ENCODE data around the gene GGPS1.
"Not testable (repeated sequence)": the region's sequence is repeated elsewhere in the genome, so short reads cannot be mapped to it uniquely, and the experiment has no call there.

The GGPS1 gene

DNA sequence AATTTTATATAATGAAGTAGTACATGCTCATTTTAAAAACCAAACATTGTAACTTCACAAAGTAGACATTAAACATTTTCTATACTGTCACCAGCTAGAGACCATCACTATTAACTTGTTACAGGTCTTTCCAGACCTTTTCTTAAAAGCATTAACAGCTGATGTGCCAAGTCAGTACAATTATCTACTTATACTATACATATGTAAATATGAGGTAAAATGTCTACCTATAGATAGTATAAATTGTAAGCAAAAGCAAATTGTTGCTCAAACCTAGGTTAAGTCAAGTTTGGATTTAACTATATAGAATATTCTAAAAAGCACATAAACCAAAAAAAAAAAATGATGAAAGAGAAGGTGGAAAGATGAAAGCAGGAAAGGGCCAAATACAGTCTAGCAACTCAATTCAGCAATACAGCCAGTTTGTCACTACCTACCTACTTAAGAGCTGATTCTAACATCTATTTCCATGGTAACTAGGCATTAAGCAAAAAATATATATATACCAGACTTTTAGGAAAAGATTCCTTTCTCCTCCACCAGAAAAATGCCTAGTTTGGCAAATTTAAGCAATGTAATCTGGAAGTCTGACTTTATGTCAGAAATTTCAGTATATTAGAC is 34.9 kb upstream of the GGPS1 start:
- no peak for DNase-seq (ENCODE audit: low spot score in 2 of 2)
- peaks cover 6% of the 10 kb centered on the region for H3K9me3 Mint-ChIP-seq
- H3K27ac Mint-ChIP-seq = no peak overlapping the region
- H3K27me3 Mint-ChIP-seq = no peaks in the 10 kb centered on the region
- H3K4me3 Mint-ChIP-seq = no peak overlapping the region
- ATAC-seq (ENCODE audit: low read depth) = no peak
- peaks cover 33% of the 10 kb centered on the region for H3K4me1 Mint-ChIP-seq
- peaks cover 14% of the 10 kb centered on the region for H3K36me3 Mint-ChIP-seq

- peak overlapping the region; percentile 68 for H3K27ac Mint-ChIP-seq
- H3K27me3 Mint-ChIP-seq = no peaks in the 10 kb centered on the region
- peaks cover 6% of the 10 kb centered on the region for H3K9me3 Mint-ChIP-seq
- H3K4me1 Mint-ChIP-seq = peaks cover 32% of the 10 kb centered on the region
- H3K4me3 Mint-ChIP-seq = no peak overlapping the region
- ATAC-seq (ENCODE audit: low read depth) (no peak), DNase-seq (ENCODE audit: low spot score in 2 of 2) (no peak)
- H3K36me3 Mint-ChIP-seq = peaks cover 14% of the 10 kb centered on the region
These were observed 32.4 kb upstream of the GGPS1 start for GRCh38 chr1:235295902-235296350.

- DNase-seq (ENCODE audit: low spot score in 2 of 2) (no peak), ATAC-seq (ENCODE audit: low read depth) (no peak)
- H3K4me3 Mint-ChIP-seq = no peak overlapping the region
- peaks cover 12% of the 10 kb centered on the region for H3K36me3 Mint-ChIP-seq
- H3K27ac Mint-ChIP-seq = no peak overlapping the region
- peaks cover 6% of the 10 kb centered on the region for H3K9me3 Mint-ChIP-seq
- H3K4me1 Mint-ChIP-seq = peaks cover 35% of the 10 kb centered on the region
- no peaks in the 10 kb centered on the region for H3K27me3 Mint-ChIP-seq
These were observed 31.6 kb upstream of the GGPS1 start for GRCh38 chr1:235296729-235297128.

DNA sequence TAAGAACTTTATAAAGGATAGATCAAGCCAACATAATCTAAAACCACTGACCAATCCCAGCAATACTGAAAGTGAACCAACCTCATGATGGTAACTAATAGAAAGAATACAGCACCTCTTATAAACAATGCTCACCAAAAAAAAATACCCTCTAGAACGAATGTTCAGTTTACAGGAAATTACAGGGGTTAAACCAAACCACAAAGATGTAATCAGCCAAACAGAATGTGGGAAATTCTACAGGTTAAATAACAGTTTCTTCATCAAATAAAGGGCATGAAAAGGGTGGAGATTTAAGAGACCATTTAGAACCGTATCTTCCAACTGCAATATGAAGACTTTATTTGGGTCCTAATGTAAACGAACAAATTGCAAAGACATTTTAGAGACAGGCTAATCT is 30.8 kb upstream of the GGPS1 start:
- DNase-seq (ENCODE audit: low spot score in 2 of 2) = no peak
- peak overlapping the region; percentile 91 for H3K27ac Mint-ChIP-seq
- peaks cover 13% of the 10 kb centered on the region for H3K36me3 Mint-ChIP-seq
- no peaks in the 10 kb centered on the region for H3K27me3 Mint-ChIP-seq
- peak; percentile 75 for ATAC-seq (ENCODE audit: low read depth)
- peaks cover 40% of the 10 kb centered on the region for H3K4me1 Mint-ChIP-seq
- H3K4me3 Mint-ChIP-seq = peak overlapping the region; percentile 42
- H3K9me3 Mint-ChIP-seq = peaks cover 6% of the 10 kb centered on the region

GRCh38 chr1:235298758-235299157 is 29.6 kb upstream of the GGPS1 start:
- peaks cover 38% of the 10 kb centered on the region for H3K4me1 Mint-ChIP-seq
- H3K4me3 Mint-ChIP-seq = no peak overlapping the region
- H3K36me3 Mint-ChIP-seq = peaks cover 14% of the 10 kb centered on the region
- peaks cover 6% of the 10 kb centered on the region for H3K9me3 Mint-ChIP-seq
- no peak for DNase-seq (ENCODE audit: low spot score in 2 of 2)
- H3K27me3 Mint-ChIP-seq = no peaks in the 10 kb centered on the region
- no peak for ATAC-seq (ENCODE audit: low read depth)
- no peak overlapping the region for H3K27ac Mint-ChIP-seq

GRCh38 chr1:235299169-235299858 is 29.1 kb upstream of the GGPS1 start:
- peaks cover 39% of the 10 kb centered on the region for H3K4me1 Mint-ChIP-seq
- peaks cover 6% of the 10 kb centered on the region for H3K9me3 Mint-ChIP-seq
- H3K4me3 Mint-ChIP-seq = no peak overlapping the region
- H3K27me3 Mint-ChIP-seq = no peaks in the 10 kb centered on the region
- ATAC-seq (ENCODE audit: low read depth) (no peak), DNase-seq (ENCODE audit: low spot score in 2 of 2) (no peak)
- peak overlapping the region; percentile 31 for H3K27ac Mint-ChIP-seq
- H3K36me3 Mint-ChIP-seq = peaks cover 14% of the 10 kb centered on the region

- ATAC-seq (ENCODE audit: low read depth) (no peak), DNase-seq (ENCODE audit: low spot score in 2 of 2) (no peak)
- H3K27me3 Mint-ChIP-seq = no peaks in the 10 kb centered on the region
- peaks cover 4% of the 10 kb centered on the region for H3K9me3 Mint-ChIP-seq
- H3K36me3 Mint-ChIP-seq = peaks cover 10% of the 10 kb centered on the region
- H3K4me3 Mint-ChIP-seq = no peak overlapping the region
- H3K27ac Mint-ChIP-seq = peak overlapping the region; percentile 45
- peaks cover 47% of the 10 kb centered on the region for H3K4me1 Mint-ChIP-seq
These were observed 26.2 kb upstream of the GGPS1 start for GRCh38 chr1:235302143-235302542.

- no peak for DNase-seq (ENCODE audit: low spot score in 2 of 2)
- peaks cover 35% of the 10 kb centered on the region for H3K4me1 Mint-ChIP-seq
- peak overlapping the region; percentile 32 for H3K4me3 Mint-ChIP-seq
- peaks cover 4% of the 10 kb centered on the region for H3K36me3 Mint-ChIP-seq
- ATAC-seq (ENCODE audit: low read depth) = peak; percentile 76
- no peaks in the 10 kb centered on the region for H3K9me3 Mint-ChIP-seq
- H3K27ac Mint-ChIP-seq = peak overlapping the region; percentile 79
- no peaks in the 10 kb centered on the region for H3K27me3 Mint-ChIP-seq
These were observed 23.6 kb upstream of the GGPS1 start for GRCh38 chr1:235304549-235305451.

DNA sequence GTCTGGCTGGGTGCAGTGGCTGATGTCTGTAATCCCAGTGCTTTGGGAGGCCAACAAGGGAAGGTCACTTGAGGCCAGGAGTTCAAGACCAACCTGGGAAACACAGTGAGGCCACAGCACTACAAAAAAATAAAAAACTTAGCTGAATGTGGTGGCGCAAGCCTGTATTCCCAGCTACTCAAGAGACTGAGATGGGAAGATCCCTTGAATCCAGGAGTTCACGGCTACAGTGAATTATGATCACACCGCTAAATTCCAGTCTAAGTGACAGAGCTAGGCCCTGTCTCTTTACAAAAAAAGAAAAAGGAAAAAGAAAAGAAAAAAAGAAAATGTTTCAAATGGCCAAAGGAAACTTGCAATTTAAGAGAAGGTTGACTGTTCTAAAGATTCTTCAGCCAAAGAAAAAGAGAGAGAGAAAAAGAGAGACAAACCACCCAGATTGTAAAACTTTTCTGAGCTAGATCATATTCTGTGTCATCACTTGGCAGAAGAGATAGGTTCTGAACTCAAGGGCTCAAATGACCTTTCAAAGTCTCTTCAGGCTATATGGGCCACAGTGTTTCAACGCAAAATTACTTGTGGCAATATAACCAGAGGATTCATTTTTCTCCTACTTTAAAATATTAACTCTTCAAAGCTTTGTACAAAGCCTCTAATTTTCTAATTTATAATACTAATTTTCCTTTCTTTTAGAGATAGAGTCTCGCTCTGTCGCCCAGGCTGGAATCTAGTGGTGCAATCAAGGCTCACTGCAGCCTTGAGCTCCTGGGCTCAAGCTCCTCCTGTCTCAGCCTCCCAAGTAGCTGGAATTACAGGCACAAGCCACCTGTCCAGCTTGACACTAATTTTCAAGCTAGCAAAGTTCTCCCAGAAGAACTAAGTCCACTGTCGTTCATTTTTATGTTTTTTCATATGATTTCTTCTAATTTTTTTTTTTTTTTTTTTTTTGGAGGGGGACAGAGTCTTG is 20.9 kb upstream of the GGPS1 start:
- DNase-seq (ENCODE audit: low spot score in 2 of 2) (no peak), ATAC-seq (ENCODE audit: low read depth) (no peak)
- Mint-ChIP-seq H3K27ac (peak overlapping the region; percentile 13), H3K9me3 (no peaks in the 10 kb centered on the region), H3K4me1 (peaks cover 27% of the 10 kb centered on the region), H3K36me3 (peaks cover 6% of the 10 kb centered on the region), H3K4me3 (no peak overlapping the region), H3K27me3 (no peaks in the 10 kb centered on the region)

GRCh38 chr1:235309206-235309605 is 19.2 kb upstream of the GGPS1 start:
- H3K27me3 Mint-ChIP-seq; H3K36me3 Mint-ChIP-seq; ATAC-seq (ENCODE audit: low read depth); H3K27ac Mint-ChIP-seq; DNase-seq (ENCODE audit: low spot score in 2 of 2); H3K9me3 Mint-ChIP-seq; H3K4me3 Mint-ChIP-seq: not testable (repeated sequence)
- H3K4me1 Mint-ChIP-seq = peaks cover 30% of the 10 kb centered on the region

DNA sequence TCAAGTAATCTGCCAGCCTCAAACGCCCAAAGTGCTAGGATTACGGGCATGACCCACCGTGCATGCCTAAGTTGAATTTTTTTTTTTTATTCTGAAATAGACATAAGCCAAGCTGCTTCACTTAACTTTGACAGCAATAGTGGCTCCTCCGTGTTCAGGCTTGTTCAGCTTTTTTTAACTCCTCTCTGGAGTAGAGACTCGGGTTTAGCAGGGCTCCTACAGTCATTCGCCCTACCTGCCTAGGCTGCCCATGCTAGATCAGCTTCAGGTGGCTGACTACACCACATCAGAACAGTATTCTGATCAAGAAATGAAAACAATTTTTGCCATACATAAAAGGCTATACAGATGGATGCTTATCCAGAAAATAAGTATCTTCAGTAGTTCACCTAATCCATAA is 15.1 kb upstream of the GGPS1 start:
- Mint-ChIP-seq H3K4me3 (no peak overlapping the region), H3K36me3 (peaks cover 4% of the 10 kb centered on the region), H3K9me3 (no peaks in the 10 kb centered on the region), H3K27ac (peak overlapping the region; percentile 58), H3K4me1 (peaks cover 24% of the 10 kb centered on the region), H3K27me3 (no peaks in the 10 kb centered on the region)
- no peak for ATAC-seq (ENCODE audit: low read depth)
- DNase-seq (ENCODE audit: low spot score in 2 of 2) = no peak

DNA sequence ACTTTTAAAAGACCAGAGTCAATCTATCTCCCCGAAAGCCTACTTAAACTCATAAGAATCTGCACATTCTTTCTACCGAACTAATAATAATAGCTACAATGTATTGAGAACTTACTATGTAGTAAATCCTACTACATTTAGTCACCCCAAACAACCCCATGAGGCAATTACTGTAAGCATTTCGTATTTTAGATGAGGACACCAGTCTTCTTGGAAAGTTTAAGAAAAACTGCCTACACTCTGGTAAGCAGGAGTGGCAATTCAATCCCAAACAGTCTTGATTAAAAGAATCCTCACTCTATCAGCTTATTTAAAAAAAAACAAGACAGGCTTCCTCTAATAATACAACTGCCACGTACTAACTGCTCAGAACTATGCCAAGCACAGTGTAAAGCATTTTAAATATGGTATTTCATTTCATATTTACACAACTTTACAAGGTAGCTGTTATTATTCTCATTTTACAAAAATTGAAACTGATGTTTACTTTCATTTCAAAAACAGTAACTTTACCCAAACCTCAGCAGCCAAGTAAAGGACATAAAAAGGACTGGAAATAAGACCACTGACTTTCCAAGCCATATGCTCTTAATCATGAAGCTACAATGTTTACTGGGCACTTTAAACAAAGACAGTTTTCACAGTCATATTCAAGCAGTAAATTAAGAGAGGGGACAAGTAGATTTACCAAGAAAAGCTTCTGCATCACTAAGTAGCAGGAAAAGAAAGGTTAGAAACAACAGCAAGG is 14.3 kb upstream of the GGPS1 start:
- ATAC-seq (ENCODE audit: low read depth) = no peak
- Mint-ChIP-seq H3K27me3 (no peaks in the 10 kb centered on the region), H3K4me1 (peaks cover 31% of the 10 kb centered on the region)

GRCh38 chr1:235315173-235315572 is 13.2 kb upstream of the GGPS1 start:
- Mint-ChIP-seq H3K27me3 (no peaks in the 10 kb centered on the region), H3K27ac (no peak overlapping the region), H3K4me1 (peaks cover 33% of the 10 kb centered on the region), H3K9me3 (no peaks in the 10 kb centered on the region), H3K36me3 (peaks cover 10% of the 10 kb centered on the region), H3K4me3 (no peak overlapping the region)
- DNase-seq (ENCODE audit: low spot score in 2 of 2) (no peak), ATAC-seq (ENCODE audit: low read depth) (no peak)

More for the DNA sequence above, 14.3 kb upstream of the GGPS1 start:
- peak overlapping the region; percentile 15 for H3K4me3 Mint-ChIP-seq
- peak overlapping the region; percentile 58 for H3K27ac Mint-ChIP-seq
- no peak for DNase-seq (ENCODE audit: low spot score in 2 of 2)
- H3K9me3 Mint-ChIP-seq = no peaks in the 10 kb centered on the region
- H3K36me3 Mint-ChIP-seq = peaks cover 10% of the 10 kb centered on the region

All from memory B cell (primary cell).